ENCODE results near the gene BAZ2B.

- TF ChIP-seq POLR2A (IDR thresholded peaks at IDR 0.05) (no peak), CTCF (IDR thresholded peaks at IDR 0.05) (no peak)
These were observed 264.4 kb downstream of the BAZ2B start for GRCh38 chr2:159351977-159352376.

All from right lobe of liver (tissue), 4 donors.